ENCODE data around the gene JOSD2. TPM values are rescaled to one million over a fixed set of nuclear protein-coding genes. Genes with fewer than 3 reads are reported as not detected.

Gene JOSD2, protein sequence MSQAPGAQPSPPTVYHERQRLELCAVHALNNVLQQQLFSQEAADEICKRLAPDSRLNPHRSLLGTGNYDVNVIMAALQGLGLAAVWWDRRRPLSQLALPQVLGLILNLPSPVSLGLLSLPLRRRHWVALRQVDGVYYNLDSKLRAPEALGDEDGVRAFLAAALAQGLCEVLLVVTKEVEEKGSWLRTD
- total RNA-seq: 10 to 100 TPM; 15.0 to 28.9 (median 21.8) TPM
- polyA plus RNA-seq: 10 to 100 TPM in 1 of 2 donors, not detected in 1; 42.5 TPM
- long read RNA-seq, donor 1, transcript JOSD2-204 (5 exons, 996 nt): major isoform, 7 of 14 reads
- long read RNA-seq, donor 1, partial matches to known transcripts: 2 of 14 reads
- long read RNA-seq, donor 1, other reads (novel, unspliced or antisense): 3 of 14 reads
- long read RNA-seq, donor 2, transcript JOSD2-204 (5 exons, 996 nt): major isoform, 14 of 18 reads
- long read RNA-seq, donor 2, partial matches to known transcripts: 0 of 18 reads
- long read RNA-seq, donor 2, other reads (novel, unspliced or antisense): 0 of 18 reads
- long read RNA-seq, donor 3, transcript JOSD2-204 (5 exons, 996 nt): major isoform, 16 of 37 reads
- long read RNA-seq, donor 3, partial matches to known transcripts: 10 of 37 reads
- long read RNA-seq, donor 3, other reads (novel, unspliced or antisense): 4 of 37 reads

DNA sequence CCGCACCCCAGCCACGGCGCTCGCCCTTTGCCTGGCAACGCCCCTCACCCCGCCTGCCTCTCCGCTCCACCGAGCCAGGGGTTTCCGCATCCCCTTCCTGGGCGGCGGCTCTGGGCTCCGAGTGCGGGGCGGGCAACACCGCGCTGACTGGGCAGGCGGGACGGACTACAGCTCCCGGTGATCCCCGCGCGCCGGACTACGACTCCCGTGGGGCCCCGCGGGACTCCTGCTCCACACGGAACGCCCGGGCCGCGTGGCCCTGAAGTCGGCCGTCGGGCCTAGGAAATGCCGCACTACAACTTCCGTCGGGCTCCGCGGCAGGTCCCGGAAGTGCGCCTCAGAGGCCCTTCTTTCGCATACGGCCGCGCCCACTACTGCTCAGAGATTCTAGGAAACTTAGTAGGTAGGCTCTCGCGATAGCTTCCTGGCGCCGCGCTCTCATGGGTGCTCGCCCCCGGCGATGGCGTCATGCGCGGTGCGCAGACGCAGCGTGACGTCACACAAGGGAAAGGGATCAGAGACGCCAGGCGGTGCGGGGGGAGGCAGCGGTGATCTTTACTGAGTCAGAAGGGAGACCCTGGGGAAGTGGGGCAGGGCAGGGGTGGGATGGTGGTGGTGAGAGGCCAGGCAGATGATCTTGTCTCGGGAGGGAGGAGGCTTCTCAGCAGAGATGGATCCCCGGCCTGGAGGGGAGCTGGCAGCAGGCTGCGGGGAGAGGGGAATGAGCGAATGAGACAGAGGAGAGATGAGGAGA is at the start of gene JOSD2:
Gene JOSD2 (minus strand): TSS at position 123 of the 754 bp plus-strand sequence. CDS start 760 bp downstream, outside the sequence.
- H3K4me1 ChIP-seq (ENCODE audit: insufficient read depth): peaks cover 6% of the 10 kb centered on the region
- peak; percentile 76 for TF ChIP-seq EP300 (IDR thresholded peaks at IDR 0.05)
- TF ChIP-seq, protein P1, sequence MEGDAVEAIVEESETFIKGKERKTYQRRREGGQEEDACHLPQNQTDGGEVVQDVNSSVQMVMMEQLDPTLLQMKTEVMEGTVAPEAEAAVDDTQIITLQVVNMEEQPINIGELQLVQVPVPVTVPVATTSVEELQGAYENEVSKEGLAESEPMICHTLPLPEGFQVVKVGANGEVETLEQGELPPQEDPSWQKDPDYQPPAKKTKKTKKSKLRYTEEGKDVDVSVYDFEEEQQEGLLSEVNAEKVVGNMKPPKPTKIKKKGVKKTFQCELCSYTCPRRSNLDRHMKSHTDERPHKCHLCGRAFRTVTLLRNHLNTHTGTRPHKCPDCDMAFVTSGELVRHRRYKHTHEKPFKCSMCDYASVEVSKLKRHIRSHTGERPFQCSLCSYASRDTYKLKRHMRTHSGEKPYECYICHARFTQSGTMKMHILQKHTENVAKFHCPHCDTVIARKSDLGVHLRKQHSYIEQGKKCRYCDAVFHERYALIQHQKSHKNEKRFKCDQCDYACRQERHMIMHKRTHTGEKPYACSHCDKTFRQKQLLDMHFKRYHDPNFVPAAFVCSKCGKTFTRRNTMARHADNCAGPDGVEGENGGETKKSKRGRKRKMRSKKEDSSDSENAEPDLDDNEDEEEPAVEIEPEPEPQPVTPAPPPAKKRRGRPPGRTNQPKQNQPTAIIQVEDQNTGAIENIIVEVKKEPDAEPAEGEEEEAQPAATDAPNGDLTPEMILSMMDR (IDR thresholded peaks at IDR 0.05): peak in 2 of 3 donors; percentile 27 to 33
- TF ChIP-seq POLR2A (IDR thresholded peaks at IDR 0.05): peak; percentile 51
- H3K9me3 ChIP-seq: no peaks in the 10 kb centered on the region
- peak within 1 kb of the TSS; percentile 64 to 65 for H3K27ac ChIP-seq
- intact Hi-C loops (cut with DNase I): loop anchor here in 3 of 4 donors (5.0 to 10.0 kb wide), 3 partner anchors 159 to 349 kb away; partner anchors contain the start of genes ACP4 (in 1 of the 3) and IZUMO2 (in 1 of the 3)
- H3K36me3 ChIP-seq: no peaks in the 10 kb centered on the region
- no peaks in the 10 kb centered on the region for H3K27me3 ChIP-seq
- peak within 1 kb of the TSS; percentile 52 for H3K4me3 ChIP-seq
- 0 to 1% (median 1%) methylated on average over 64 to 69 of the region's 69 CpGs for WGBS, 3 donors
- peak; percentile 98 to 99 (median 99) for DNase-seq

DNA sequence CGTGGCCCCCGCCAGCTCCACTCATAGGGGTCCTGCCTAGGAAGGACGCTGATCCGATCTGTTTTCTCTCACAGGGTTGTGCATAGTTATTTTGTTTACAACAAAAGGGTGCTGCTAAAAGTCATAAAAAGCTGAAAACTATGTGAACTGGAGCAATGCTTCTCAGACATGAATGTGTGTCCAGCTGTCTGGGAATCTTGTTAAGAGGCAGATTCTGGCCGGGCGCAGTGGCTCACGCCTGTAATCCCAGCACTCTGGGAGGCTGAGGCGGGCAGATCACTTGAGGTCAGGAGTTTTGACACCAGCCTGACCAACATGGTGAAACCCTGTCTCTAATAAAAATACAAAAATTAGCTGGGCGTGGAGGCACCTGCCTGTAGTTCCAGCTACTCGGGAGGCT is 48.6 kb upstream of the JOSD2 start:
- no peak overlapping the region for H3K27ac ChIP-seq
- no peak for DNase-seq
- TF ChIP-seq POLR2A (IDR thresholded peaks at IDR 0.05): no peak
- TF ChIP-seq, protein P1 (IDR thresholded peaks at IDR 0.05): no peak
- no peak for TF ChIP-seq EP300 (IDR thresholded peaks at IDR 0.05)
- no peaks in the 10 kb centered on the region for H3K36me3 ChIP-seq
- intact Hi-C loops (cut with DNase I): no loop called here
- WGBS, 3 donors: 74 to 82% (median 77%) methylated on average over 10 of the region's 10 CpGs
- H3K27me3 ChIP-seq: no peaks in the 10 kb centered on the region
- H3K4me3 ChIP-seq: no peak overlapping the region
- peaks cover 2% of the 10 kb centered on the region for H3K4me1 ChIP-seq (ENCODE audit: insufficient read depth)
- no peaks in the 10 kb centered on the region for H3K9me3 ChIP-seq

DNA sequence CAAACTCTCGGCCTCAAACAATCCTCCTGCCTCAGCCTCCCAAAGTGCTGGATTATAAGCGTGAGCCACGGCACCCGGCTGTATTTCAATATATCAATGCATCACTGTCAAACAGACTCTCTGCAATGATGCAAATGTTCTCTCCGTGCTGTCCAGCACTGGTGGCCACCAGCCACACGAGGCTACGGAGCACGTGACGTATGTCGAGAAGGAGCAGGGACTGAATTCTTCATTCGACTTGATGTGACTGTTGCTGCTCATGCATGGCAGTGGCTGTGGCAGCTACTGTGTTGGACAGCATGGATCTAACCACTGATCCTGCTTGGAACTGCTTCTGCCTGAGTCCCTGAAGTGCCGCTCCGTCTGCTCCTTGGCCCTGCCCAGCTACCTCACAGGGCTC is 47.5 kb upstream of the JOSD2 start:
- H3K27me3 ChIP-seq: no peaks in the 10 kb centered on the region
- intact Hi-C loops (cut with DNase I): no loop called here
- no peak for TF ChIP-seq EP300 (IDR thresholded peaks at IDR 0.05)
- no peak for DNase-seq
- H3K4me1 ChIP-seq (ENCODE audit: insufficient read depth): peaks cover 2% of the 10 kb centered on the region
- WGBS, 3 donors: 91 to 95% (median 91%) methylated on average over 13 of the region's 13 CpGs
- no peak overlapping the region for H3K27ac ChIP-seq
- no peak overlapping the region for H3K4me3 ChIP-seq
- H3K9me3 ChIP-seq: no peaks in the 10 kb centered on the region
- no peaks in the 10 kb centered on the region for H3K36me3 ChIP-seq

DNA sequence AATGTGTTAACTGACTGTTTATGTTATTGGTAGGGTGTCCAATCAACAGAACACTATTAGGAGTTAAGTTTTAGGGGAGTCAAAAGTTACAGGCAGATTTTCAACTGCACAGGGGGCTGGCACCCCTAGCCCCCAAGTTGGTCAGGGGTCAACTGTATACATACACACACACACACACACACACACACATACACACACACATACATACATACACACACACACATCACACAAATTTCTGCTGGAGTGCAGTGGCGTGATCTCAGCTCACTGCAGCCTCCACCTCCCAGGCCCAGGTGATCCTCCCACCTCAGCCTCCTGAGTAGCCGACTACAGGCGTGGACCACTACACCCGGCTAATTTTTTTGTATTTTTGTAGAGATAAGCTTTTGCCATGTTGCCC is 47.0 kb upstream of the JOSD2 start:
- no peak for TF ChIP-seq POLR2A (IDR thresholded peaks at IDR 0.05)
- TF ChIP-seq EP300 (IDR thresholded peaks at IDR 0.05): no peak
- TF ChIP-seq, protein P1 (IDR thresholded peaks at IDR 0.05): no peak
- Histone ChIP-seq H3K4me1 (ENCODE audit: insufficient read depth) (peaks cover 2% of the 10 kb centered on the region), H3K4me3 (no peak overlapping the region), H3K36me3 (no peaks in the 10 kb centered on the region), H3K9me3 (no peaks in the 10 kb centered on the region), H3K27me3 (no peaks in the 10 kb centered on the region), H3K27ac (no peak overlapping the region)
- intact Hi-C loops (cut with DNase I): no loop called here
- 85 to 97% (median 86%) methylated on average over 4 of the region's 4 CpGs for WGBS, 3 donors
- DNase-seq: no peak
